ENCODE measurements around the gene ALDH7A1. TPM values are rescaled to one million over a fixed set of nuclear protein-coding genes. Genes with fewer than 3 reads are reported as not detected.

Gene ALDH7A1
- total RNA-seq, 8 experiments from 2014 or later: 8.7 to 106 (median 32.0) TPM

GRCh38 chr5:126488443-126489065 lies 106.5 kb downstream of the ALDH7A1 start:
- Histone ChIP-seq H3K4me1 (replicated peaks in 1 of 2) (peaks cover 22 to 25% of the 10 kb centered on the region in 2 donors), H3K4me3 (no peak overlapping the region), H3K27ac (no peak overlapping the region)
- in situ Hi-C loops (cut with MboI; ENCODE audit: low pct_unique_long_range_greater_than_20kb in 2 of 9, low sequenced_read_pairs in 9 of 9, unreplicated experiment in 9 of 9): no loop called here
- 20 to 88% (median 67%) methylated on average over 1 to 7 of the region's 7 CpGs for WGBS, 10 experiments
- peak in 4 of 8 experiments; percentile 39 to 93 (median 88) for ATAC-seq (replicated peaks in 6 of 8)

- in situ Hi-C loops (cut with MboI; ENCODE audit: low pct_unique_long_range_greater_than_20kb in 2 of 9, low sequenced_read_pairs in 9 of 9, unreplicated experiment in 9 of 9): no loop called here
- peaks cover 22 to 25% of the 10 kb centered on the region in 2 donors for H3K4me1 ChIP-seq (replicated peaks in 1 of 2)
- H3K27ac ChIP-seq: no peak overlapping the region
- no peak overlapping the region for H3K4me3 ChIP-seq
- no peak for ATAC-seq (replicated peaks in 6 of 8)
Observed at GRCh38 chr5:126487596-126487995, 107.4 kb downstream of the ALDH7A1 start.

- no peak overlapping the region for H3K27ac ChIP-seq
- in situ Hi-C loops (cut with MboI; ENCODE audit: low pct_unique_long_range_greater_than_20kb in 2 of 9, low sequenced_read_pairs in 9 of 9, unreplicated experiment in 9 of 9): no loop called here
- WGBS, 10 experiments: 36 to 100% (median 94%) methylated on average over 1 to 3 of the region's 3 CpGs; no CpG with 5 or more reads in 2 of the 10 experiments
- peaks cover 22 to 31% of the 10 kb centered on the region in 2 donors for H3K4me1 ChIP-seq (replicated peaks in 1 of 2)
- H3K4me3 ChIP-seq: no peak overlapping the region
- ATAC-seq (replicated peaks in 6 of 8): no peak
Observed at GRCh38 chr5:126486332-126486731, 108.7 kb downstream of the ALDH7A1 start.

- H3K4me1 ChIP-seq (replicated peaks in 1 of 2): peaks cover 6 to 24% of the 10 kb centered on the region in 2 donors
- no peak overlapping the region for H3K4me3 ChIP-seq
- in situ Hi-C loops (cut with MboI; ENCODE audit: low pct_unique_long_range_greater_than_20kb in 2 of 9, low sequenced_read_pairs in 9 of 9, unreplicated experiment in 9 of 9): no loop called here
- no peak overlapping the region for H3K27ac ChIP-seq
- no peak for ATAC-seq (replicated peaks in 6 of 8)
- 85 to 100% (median 100%) methylated on average over 1 to 2 of the region's 2 CpGs; no CpG with 5 or more reads in 5 of the 10 experiments for WGBS, 10 experiments
Observed at GRCh38 chr5:126484253-126484652, 110.8 kb downstream of the ALDH7A1 start.

- peak in 2 of 8 experiments; percentile 24 to 35 for ATAC-seq (replicated peaks in 6 of 8)
- no peak overlapping the region for H3K4me3 ChIP-seq
- WGBS, 10 experiments: 13 to 88% (median 55%) methylated on average over 1 to 3 of the region's 3 CpGs
Observed at GRCh38 chr5:126483156-126483555, 111.9 kb downstream of the ALDH7A1 start.

GRCh38 chr5:126482591-126482990 lies 112.4 kb downstream of the ALDH7A1 start:
- 44 to 100% (median 70%) methylated on average over 1 of the region's 1 CpG; no CpG with 5 or more reads in 2 of the 10 experiments for WGBS, 10 experiments
- peak in 1 of 8 experiments; percentile 12 for ATAC-seq (replicated peaks in 6 of 8)
- Histone ChIP-seq H3K4me3 (no peak overlapping the region), H3K4me1 (replicated peaks in 1 of 2) (peaks cover 0 to 11% of the 10 kb centered on the region in 2 donors), H3K27ac (no peak overlapping the region)
- in situ Hi-C loops (cut with MboI; ENCODE audit: low pct_unique_long_range_greater_than_20kb in 2 of 9, low sequenced_read_pairs in 9 of 9, unreplicated experiment in 9 of 9): no loop called here

More at GRCh38 chr5:126483156-126483555, 111.9 kb downstream of the ALDH7A1 start:
- in situ Hi-C loops (cut with MboI; ENCODE audit: low pct_unique_long_range_greater_than_20kb in 2 of 9, low sequenced_read_pairs in 9 of 9, unreplicated experiment in 9 of 9): no loop called here
- Histone ChIP-seq H3K4me1 (replicated peaks in 1 of 2) (peaks cover 0 to 15% of the 10 kb centered on the region in 2 donors), H3K27ac (no peak overlapping the region)

- in situ Hi-C loops (cut with MboI; ENCODE audit: low pct_unique_long_range_greater_than_20kb in 2 of 9, low sequenced_read_pairs in 9 of 9, unreplicated experiment in 9 of 9): no loop called here
- Histone ChIP-seq H3K4me1 (replicated peaks in 1 of 2) (peaks cover 0 to 6% of the 10 kb centered on the region in 2 donors), H3K27ac (no peak overlapping the region), H3K4me3 (no peak overlapping the region)
- WGBS, 10 experiments: 61 to 100% (median 82%) methylated on average over 1 to 2 of the region's 2 CpGs
- no peak for ATAC-seq (replicated peaks in 6 of 8)
Observed at GRCh38 chr5:126481243-126481642, 113.8 kb downstream of the ALDH7A1 start.

Other genes starting within 250 kb of the ALDH7A1 start
- gene GRAMD2B, start 171.8 kb downstream of the ALDH7A1 start, total RNA-seq: 10 to 100 TPM in 2 of 8 experiments, 1 to 10 TPM in 3, under 1 TPM in 3; 0.33 to 19.5 (median 4.4) TPM
- gene PHAX, start 5.7 kb upstream of the ALDH7A1 start, total RNA-seq: 10 to 100 TPM; 38.9 to 85.4 (median 55.7) TPM
- 100 to 1,000 TPM in 1 of 8 experiments, 10 to 100 TPM in 6, 1 to 10 TPM in 1; 1.2 to 240 (median 46.8) TPM for gene LMNB1, start 181.9 kb upstream of the ALDH7A1 start, total RNA-seq

Measured in motor neuron (in vitro differentiated cells).